WERI-Rb-1 (cell line): ENCODE results near the gene PPP1R15A.

Experiments
- DNase-seq: peaks from one replicate; pipeline ENCODE4 v3.0.0-alpha.2; 2020
- H3K27ac ChIP-seq: fragments of 250-450 bp; sonication (Bioruptor Pico); 2 replicates; pipeline ENCODE4 v1.5.1; 2020; ENCODE audit warnings: mild to moderate bottlenecking, moderate library complexity
- H3K27me3 ChIP-seq: fragments of 250-450 bp; sonication (Bioruptor Pico); 2 replicates; pipeline ENCODE4 v1.5.1; 2021; ENCODE audit warnings: mild to moderate bottlenecking, low read depth, moderate library complexity; ENCODE audit not compliant: insufficient read depth, severe bottlenecking
- H3K36me3 ChIP-seq: fragments of 250-450 bp; sonication (Bioruptor Pico); 2 replicates; pipeline ENCODE4 v1.5.1; 2020; ENCODE audit warnings: mild to moderate bottlenecking, moderate library complexity
- H3K4me3 ChIP-seq: 2 replicates; pipeline ENCODE4 v1.5.1; 2011; ENCODE audit warnings: low read depth, mild to moderate bottlenecking, control low read depth, low read length
- H3K9me3 ChIP-seq: fragments of 250-450 bp; sonication (Bioruptor Pico); 2 replicates; pipeline ENCODE4 v1.5.1; 2021; ENCODE audit warnings: mild to moderate bottlenecking, moderate library complexity; ENCODE audit not compliant: severe bottlenecking
- TF ChIP-seq, protein P1 (sequence below): IDR thresholded peaks from 2 replicates; pipeline ENCODE4 v1.5.1; 2011; ENCODE audit warnings: low read depth, mild to moderate bottlenecking, control low read depth, inconsistent platforms, low read length

The PPP1R15A gene

GRCh38 chr19:48859711-48860572 is 12.3 kb upstream of the PPP1R15A start:
- Histone ChIP-seq H3K9me3 (no peaks in the 10 kb centered on the region), H3K27ac (no peak overlapping the region), H3K4me3 (no peak overlapping the region), H3K27me3 (no peaks in the 10 kb centered on the region), H3K36me3 (peaks cover 5% of the 10 kb centered on the region)
- TF ChIP-seq, protein P1, sequence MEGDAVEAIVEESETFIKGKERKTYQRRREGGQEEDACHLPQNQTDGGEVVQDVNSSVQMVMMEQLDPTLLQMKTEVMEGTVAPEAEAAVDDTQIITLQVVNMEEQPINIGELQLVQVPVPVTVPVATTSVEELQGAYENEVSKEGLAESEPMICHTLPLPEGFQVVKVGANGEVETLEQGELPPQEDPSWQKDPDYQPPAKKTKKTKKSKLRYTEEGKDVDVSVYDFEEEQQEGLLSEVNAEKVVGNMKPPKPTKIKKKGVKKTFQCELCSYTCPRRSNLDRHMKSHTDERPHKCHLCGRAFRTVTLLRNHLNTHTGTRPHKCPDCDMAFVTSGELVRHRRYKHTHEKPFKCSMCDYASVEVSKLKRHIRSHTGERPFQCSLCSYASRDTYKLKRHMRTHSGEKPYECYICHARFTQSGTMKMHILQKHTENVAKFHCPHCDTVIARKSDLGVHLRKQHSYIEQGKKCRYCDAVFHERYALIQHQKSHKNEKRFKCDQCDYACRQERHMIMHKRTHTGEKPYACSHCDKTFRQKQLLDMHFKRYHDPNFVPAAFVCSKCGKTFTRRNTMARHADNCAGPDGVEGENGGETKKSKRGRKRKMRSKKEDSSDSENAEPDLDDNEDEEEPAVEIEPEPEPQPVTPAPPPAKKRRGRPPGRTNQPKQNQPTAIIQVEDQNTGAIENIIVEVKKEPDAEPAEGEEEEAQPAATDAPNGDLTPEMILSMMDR = no peak
- DNase-seq = no peak

DNA sequence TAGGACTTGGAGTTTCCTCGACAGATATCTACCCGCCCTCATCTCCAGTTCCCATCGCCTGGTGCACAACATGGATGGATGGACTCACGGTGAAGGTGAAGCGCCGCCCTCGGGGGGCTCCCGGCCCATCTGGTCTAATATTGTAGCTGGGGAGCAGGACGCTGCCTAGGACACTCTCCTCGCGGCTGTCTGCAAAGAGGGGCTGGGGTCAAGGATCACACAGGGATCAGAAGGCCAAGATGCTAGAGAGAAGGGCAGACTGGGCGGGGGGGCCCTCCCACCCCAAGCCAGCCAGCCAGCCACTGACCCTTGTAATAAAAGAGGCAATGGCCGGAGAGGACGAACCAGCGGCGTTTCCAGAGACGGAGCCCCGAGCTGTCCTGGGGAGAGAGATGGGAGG is 10.9 kb upstream of the PPP1R15A start:
- H3K27ac ChIP-seq = no peak overlapping the region
- DNase-seq = no peak
- TF ChIP-seq, protein P1 = no peak
- no peaks in the 10 kb centered on the region for H3K9me3 ChIP-seq
- H3K27me3 ChIP-seq = no peaks in the 10 kb centered on the region
- peaks cover 5% of the 10 kb centered on the region for H3K36me3 ChIP-seq
- no peak overlapping the region for H3K4me3 ChIP-seq

GRCh38 chr19:48862827-48863226 is 9.4 kb upstream of the PPP1R15A start:
- no peak for DNase-seq

DNA sequence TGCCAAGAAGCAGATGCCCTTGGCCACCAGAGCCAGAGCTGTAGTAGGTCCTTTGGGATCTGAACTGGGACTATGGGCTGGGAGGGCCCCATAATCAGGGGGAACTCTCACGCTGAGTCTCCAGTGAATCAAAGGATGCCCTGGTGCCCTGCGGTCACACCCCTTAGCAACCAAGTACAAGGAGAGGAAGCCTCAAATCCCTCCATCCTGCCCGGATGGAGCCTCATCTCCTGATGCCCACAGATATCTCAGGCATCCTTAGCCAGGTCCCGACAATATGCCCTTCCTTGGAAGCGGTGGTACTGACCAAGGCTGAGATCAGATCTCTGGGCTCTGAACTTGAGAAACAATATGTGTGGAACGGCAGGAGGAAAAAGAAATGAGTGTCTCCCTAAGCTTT is 5.5 kb upstream of the PPP1R15A start:
- Histone ChIP-seq H3K27me3 (no peaks in the 10 kb centered on the region), H3K27ac (no peak overlapping the region), H3K36me3 (peaks cover 5% of the 10 kb centered on the region), H3K4me3 (no peak overlapping the region), H3K9me3 (no peaks in the 10 kb centered on the region)
- DNase-seq = no peak
- TF ChIP-seq, protein P1 = no peak

More at GRCh38 chr19:48862827-48863226, 9.4 kb upstream of the PPP1R15A start:
- Histone ChIP-seq H3K27me3 (no peaks in the 10 kb centered on the region), H3K9me3 (no peaks in the 10 kb centered on the region), H3K4me3 (no peak overlapping the region), H3K36me3 (peaks cover 5% of the 10 kb centered on the region), H3K27ac (no peak overlapping the region)
- TF ChIP-seq, protein P1 = no peak

GRCh38 chr19:48867123-48867745 is 5.0 kb upstream of the PPP1R15A start:
- Histone ChIP-seq H3K4me3 (no peak overlapping the region), H3K36me3 (peaks cover 5% of the 10 kb centered on the region), H3K9me3 (no peaks in the 10 kb centered on the region), H3K27ac (no peak overlapping the region), H3K27me3 (no peaks in the 10 kb centered on the region)
- TF ChIP-seq, protein P1 = no peak
- no peak for DNase-seq
